IPS-15b (cell line): ENCODE data around the gene PPP3R1.

Experiments
- H3K27me3 ChIP-seq: one replicate; pipeline ENCODE4 v1.6.1; 2013; ENCODE audit warnings: low read length; ENCODE audit not compliant: control insufficient read depth, insufficient read depth
- H3K36me3 ChIP-seq: one replicate; pipeline ENCODE4 v1.6.1; 2013; ENCODE audit warnings: low read length; ENCODE audit not compliant: control insufficient read depth, insufficient read depth
- H3K4me1 ChIP-seq: one replicate; pipeline ENCODE4 v1.6.1; 2013; ENCODE audit warnings: mild to moderate bottlenecking, low read length; ENCODE audit not compliant: control insufficient read depth, insufficient read depth
- H3K4me3 ChIP-seq: one replicate; pipeline ENCODE4 v1.5.1; 2013; ENCODE audit warnings: low read depth, low read length
- H3K9ac ChIP-seq: one replicate; pipeline ENCODE4 v1.6.1; 2013; ENCODE audit warnings: low read depth, mild to moderate bottlenecking, low read length
- H3K9me3 ChIP-seq: one replicate; pipeline ENCODE4 v1.6.1; 2013; ENCODE audit warnings: mild to moderate bottlenecking, low read length; ENCODE audit not compliant: control insufficient read depth, insufficient read depth

Gene PPP3R1

DNA sequence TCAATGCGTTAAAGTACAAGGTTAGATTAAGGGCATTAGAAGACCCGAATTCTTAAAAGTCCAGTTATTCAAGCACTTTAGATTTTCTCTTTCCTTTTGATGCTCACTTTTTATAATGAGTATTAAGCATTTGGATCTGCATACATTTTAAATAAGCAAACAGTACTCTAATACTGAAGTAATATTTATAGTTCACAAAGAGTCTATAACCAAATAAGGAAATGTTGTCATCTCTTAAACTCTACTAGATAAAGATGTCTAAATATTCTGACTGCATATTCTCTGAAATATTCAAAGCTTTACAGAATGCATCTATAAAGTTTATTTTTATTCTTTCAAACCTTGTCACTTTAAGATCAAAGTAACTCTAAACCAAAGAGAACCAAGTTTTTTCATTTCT, 25.5 kb downstream of the PPP3R1 start:
- no peak overlapping the region for H3K4me3 ChIP-seq
- H3K27me3 ChIP-seq = no peaks in the 10 kb centered on the region
- peaks cover 10% of the 10 kb centered on the region for H3K4me1 ChIP-seq
- no peaks in the 10 kb centered on the region for H3K9me3 ChIP-seq
- H3K9ac ChIP-seq = no peak overlapping the region
- no peaks in the 10 kb centered on the region for H3K36me3 ChIP-seq

DNA sequence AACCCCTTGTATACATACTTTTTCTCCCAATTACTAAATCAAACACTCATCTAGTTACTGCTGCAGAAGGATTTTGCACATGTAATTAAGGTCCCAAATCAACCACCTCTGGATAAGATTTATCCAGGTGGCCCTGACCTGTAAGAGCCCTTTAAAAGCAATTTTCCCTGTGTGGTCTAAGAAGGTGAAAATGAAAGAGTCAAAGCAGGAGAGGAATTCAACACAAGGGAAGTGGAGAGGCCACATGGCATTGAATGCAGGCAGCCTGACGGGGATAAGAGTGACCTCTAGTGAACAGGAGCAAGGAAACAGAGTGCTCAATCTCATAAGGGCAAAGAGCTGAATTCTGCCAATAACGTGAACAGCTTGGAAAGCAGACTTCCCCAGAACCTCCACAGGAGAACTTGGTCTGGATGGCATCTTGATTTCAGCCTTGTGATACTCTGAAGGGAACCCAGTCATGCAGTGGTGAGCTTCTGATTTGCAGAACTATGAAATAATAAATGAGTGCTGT, 27.2 kb downstream of the PPP3R1 start:
- Histone ChIP-seq H3K4me1 (peaks cover 8% of the 10 kb centered on the region), H3K9me3 (no peaks in the 10 kb centered on the region), H3K36me3 (no peaks in the 10 kb centered on the region), H3K4me3 (no peak overlapping the region), H3K9ac (no peak overlapping the region), H3K27me3 (no peaks in the 10 kb centered on the region)

DNA sequence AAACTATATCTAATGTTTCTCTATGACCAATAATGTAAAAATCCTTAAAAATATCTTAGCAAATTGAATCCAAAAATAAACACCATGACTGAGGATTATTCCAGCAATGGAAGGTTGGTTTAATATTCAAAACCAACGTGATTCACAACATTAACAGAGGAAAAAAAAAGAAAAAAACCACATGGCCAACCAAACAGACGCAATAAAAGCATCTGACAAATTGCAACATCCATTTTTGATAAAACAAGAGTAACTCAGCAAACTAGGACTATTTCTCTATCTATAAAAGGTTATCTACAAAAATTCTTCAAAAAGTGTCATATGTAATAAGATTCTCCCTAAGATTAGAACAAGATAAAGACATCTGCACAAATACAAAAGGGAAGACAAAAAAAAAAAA, 28.9 kb downstream of the PPP3R1 start:
- Histone ChIP-seq H3K9me3 (no peaks in the 10 kb centered on the region), H3K4me1 (peaks cover 8% of the 10 kb centered on the region), H3K36me3 (no peaks in the 10 kb centered on the region), H3K27me3 (no peaks in the 10 kb centered on the region), H3K9ac (no peak overlapping the region), H3K4me3 (no peak overlapping the region)

DNA sequence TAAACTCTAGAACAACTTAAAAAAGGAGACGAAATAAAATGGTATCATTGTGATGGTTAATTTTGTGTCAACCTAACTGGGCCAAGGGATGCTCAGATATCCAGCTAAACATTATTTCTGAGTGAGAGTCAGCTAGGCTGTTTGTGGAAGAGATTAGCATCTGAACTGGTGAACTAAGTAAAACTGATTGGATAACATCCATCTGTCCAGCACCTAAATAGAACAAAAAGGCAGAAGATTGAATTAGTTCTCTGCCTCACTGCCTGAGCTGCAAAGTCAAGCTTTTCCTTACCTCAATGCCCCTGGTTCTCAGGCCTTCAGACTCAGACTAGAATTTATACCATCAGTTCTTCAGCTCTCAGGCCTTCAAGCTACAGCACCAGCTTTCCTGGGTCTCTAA, 30.0 kb downstream of the PPP3R1 start:
- H3K9ac ChIP-seq = no peak overlapping the region
- H3K36me3 ChIP-seq = no peaks in the 10 kb centered on the region
- H3K9me3 ChIP-seq = no peaks in the 10 kb centered on the region
- H3K4me3 ChIP-seq = no peak overlapping the region
- H3K4me1 ChIP-seq = peaks cover 8% of the 10 kb centered on the region
- no peaks in the 10 kb centered on the region for H3K27me3 ChIP-seq

DNA sequence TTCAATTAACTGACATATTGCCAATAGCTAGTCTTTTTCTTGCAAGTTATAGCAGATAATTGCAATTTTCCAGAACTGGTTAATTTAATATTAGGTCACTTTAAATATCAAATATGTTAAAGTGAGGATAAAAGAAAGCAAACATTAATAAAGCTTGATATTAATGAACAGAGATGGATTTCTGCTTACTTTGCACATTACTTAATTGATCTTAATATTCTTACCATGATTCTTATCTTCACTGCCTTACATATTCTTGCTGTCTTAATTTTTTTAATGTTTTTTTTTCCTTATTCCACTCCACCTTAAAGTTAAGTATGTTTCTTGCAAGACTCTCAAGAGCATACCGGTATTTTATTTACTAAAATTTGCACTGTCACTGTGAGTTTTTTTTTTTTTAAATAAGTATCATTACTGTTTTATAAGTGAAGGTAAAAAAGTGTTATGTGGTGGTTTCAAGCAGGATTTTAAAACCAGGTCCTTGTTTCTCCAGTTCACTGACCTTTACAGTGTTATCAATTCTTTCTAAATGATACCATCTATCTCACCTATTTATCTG, 33.9 kb downstream of the PPP3R1 start:
- Histone ChIP-seq H3K4me3 (no peak overlapping the region), H3K27me3 (no peaks in the 10 kb centered on the region), H3K9me3 (no peaks in the 10 kb centered on the region), H3K36me3 (no peaks in the 10 kb centered on the region), H3K9ac (no peak overlapping the region), H3K4me1 (no peaks in the 10 kb centered on the region)

DNA sequence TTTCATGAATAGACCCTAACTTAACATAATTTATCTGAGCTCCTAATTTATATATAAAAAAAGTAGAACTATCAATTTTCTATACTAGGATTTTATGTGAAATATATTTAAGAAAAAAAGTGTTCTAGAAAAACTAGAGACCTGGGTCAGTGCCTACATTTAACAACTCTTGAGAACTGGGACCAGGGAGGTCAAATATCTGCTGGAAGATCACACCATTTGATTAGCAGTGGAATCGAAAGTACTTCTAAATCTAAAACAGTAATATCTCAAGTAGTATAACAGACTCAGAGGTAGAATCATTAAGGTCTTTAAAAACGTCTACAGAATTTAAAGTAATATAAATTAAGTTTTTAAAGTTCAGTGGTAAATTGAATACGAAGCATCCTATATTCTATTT, 34.6 kb downstream of the PPP3R1 start:
- H3K4me1 ChIP-seq = no peaks in the 10 kb centered on the region
- H3K9me3 ChIP-seq = no peaks in the 10 kb centered on the region
- H3K4me3 ChIP-seq = no peak overlapping the region

DNA sequence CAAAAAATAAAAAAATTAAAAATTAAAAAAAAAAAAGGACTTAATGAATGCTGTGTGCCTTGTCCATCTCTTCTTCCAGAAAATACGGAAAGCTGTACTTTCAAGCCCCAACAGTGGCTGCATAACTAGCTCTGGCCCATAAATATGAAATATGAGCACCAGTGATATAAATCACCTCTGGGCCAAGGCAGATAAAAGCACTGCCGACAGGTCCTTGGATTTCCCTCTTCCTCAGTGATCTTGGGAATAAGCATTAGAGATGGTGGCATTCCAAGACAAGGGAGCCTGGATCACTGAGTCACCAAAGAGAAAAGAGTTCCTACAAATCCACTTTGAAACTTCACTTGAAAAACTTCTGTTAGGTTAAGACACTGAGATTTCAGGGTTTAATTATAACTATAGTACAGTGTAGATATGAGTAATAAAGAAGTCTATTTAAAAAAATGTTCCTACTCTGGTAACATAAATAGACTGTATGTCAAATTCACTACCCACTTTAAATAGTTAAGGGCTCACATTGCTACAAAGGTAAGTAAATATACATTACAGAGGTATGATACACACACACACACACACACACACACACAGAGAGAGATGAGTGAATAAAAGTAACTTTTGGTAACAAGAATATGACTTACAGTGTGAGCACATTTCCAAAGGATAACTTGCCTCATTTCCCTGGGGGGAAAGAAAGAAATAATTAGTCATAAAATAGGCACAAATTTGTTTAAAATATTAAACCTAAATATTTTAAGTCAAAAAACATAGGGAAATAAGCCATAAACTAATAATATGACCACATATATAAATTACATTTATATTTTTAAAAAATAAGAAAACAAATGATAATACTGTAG, 35.6 kb downstream of the PPP3R1 start:
- Histone ChIP-seq H3K9ac (no peak overlapping the region), H3K9me3 (no peaks in the 10 kb centered on the region), H3K27me3 (no peaks in the 10 kb centered on the region), H3K36me3 (no peaks in the 10 kb centered on the region), H3K4me1 (no peaks in the 10 kb centered on the region), H3K4me3 (no peak overlapping the region)

More for the DNA sequence above, 34.6 kb downstream of the PPP3R1 start:
- no peaks in the 10 kb centered on the region for H3K27me3 ChIP-seq
- H3K9ac ChIP-seq = no peak overlapping the region
- no peaks in the 10 kb centered on the region for H3K36me3 ChIP-seq

DNA sequence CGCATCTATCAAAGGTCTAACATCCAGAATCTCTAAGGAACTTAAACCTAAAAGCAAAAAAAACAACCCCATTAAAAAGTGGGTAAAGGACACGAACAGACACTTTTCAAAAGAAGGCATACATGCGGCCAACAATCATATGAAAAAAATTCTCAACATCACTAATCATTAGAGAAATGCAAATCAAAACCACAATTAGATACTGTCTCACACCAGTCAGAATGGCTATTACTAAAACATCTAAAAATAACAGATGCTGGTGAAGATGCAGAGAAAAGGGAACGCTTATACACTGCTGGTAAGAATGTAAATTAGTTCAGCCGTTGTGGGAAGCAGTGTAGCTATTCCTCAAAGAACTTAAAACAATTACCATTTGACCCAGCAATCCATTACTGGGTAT, 38.0 kb downstream of the PPP3R1 start:
- H3K4me3 ChIP-seq = no peak overlapping the region
- H3K9ac ChIP-seq = no peak overlapping the region
- H3K9me3 ChIP-seq = no peaks in the 10 kb centered on the region
- no peaks in the 10 kb centered on the region for H3K27me3 ChIP-seq
- H3K36me3 ChIP-seq = no peaks in the 10 kb centered on the region
- H3K4me1 ChIP-seq = no peaks in the 10 kb centered on the region

DNA sequence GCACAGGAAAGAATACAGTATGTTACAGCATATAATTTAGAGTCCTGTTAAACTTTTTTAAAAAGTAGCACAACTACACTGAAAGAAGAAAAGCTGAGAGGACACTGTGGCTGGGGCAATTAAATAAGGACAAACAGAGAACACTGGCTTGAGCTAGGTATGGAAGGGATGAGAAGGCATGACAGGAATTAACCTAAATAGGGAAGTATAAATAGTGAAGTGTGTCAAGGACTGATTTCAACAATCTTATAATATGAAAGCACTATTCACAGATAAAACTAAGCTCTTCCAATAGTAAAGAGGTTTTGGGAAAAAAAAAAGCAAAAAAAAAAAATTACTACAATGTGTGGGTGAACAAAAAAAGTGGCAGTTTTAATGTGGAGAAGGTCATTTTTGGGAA, 45.5 kb downstream of the PPP3R1 start:
- Histone ChIP-seq H3K4me1 (no peaks in the 10 kb centered on the region), H3K36me3 (no peaks in the 10 kb centered on the region), H3K9ac (no peak overlapping the region), H3K27me3 (no peaks in the 10 kb centered on the region), H3K4me3 (no peak overlapping the region), H3K9me3 (no peaks in the 10 kb centered on the region)

DNA sequence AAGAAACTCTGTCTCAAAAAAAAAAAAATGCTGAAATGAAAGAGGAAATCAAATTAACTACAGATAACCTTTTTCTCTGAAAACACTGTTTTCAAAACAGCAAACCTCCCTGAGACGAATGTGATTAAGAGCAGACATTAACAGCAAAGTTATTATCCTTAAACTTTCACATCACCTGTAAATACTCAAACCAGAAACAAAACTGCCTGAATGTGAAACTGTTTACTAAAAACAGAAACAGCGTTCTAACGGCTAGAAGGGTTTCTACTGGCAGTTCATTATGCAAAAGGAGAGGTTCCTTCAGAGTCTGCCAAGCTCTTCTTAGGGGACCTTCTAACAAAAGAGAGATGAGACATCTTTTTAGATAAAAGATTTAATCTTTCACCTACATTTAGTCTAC, 48.7 kb downstream of the PPP3R1 start:
- no peak overlapping the region for H3K4me3 ChIP-seq
- H3K4me1 ChIP-seq = no peaks in the 10 kb centered on the region
- no peak overlapping the region for H3K9ac ChIP-seq

DNA sequence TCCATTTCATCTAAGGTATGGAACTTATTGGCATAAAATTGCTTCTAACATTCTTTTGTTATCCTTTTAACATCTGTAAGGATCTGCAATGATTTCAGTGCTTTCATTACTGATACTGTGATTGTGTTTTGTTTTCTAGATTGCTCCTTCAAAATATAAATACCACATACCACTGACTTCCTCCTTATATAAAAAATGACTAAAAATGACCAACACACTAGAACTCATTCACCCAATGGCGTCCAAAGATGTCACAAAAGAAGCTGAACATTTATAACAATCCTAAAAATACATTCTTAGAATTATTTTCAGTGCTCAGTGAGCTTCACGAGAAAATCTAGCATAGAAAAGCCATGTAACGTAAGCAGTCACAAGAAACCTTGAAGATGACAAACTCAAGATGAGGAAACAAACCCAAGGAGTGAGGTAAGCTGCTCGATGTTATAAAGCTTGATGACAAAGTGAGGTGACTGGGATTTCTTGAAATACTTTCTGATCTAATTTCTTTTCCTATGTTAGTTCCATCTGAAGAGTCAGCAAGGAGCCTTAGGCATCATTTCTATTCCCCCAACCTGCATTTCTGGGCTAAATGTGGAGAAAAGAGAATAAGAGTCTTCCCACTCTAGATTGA, 52.1 kb downstream of the PPP3R1 start:
- no peaks in the 10 kb centered on the region for H3K27me3 ChIP-seq
- no peak overlapping the region for H3K9ac ChIP-seq
- H3K9me3 ChIP-seq = no peaks in the 10 kb centered on the region
- no peak overlapping the region for H3K4me3 ChIP-seq
- no peaks in the 10 kb centered on the region for H3K4me1 ChIP-seq
- no peaks in the 10 kb centered on the region for H3K36me3 ChIP-seq

More for the DNA sequence above, 48.7 kb downstream of the PPP3R1 start:
- no peaks in the 10 kb centered on the region for H3K9me3 ChIP-seq
- no peaks in the 10 kb centered on the region for H3K27me3 ChIP-seq
- H3K36me3 ChIP-seq = no peaks in the 10 kb centered on the region
